GM12878 (cell line): ENCODE measurements around the gene RGS6. TPM values are rescaled to one million over a fixed set of nuclear protein-coding genes. Genes with fewer than 3 reads are reported as not detected.

Experiments used
- CHD1 ChIP-seq: IDR thresholded peaks from 2 replicates; pipeline ENCODE4 v1.6.1; 2012; ENCODE audit warnings: low read depth, low read length, improper control_type of control experiment
- CREM ChIP-seq: IDR thresholded peaks from 2 replicates; pipeline ENCODE4 v1.6.1; 2014; ENCODE audit warnings: antibody characterized with exemption, low read depth
- EED ChIP-seq: sonication (generic); IDR thresholded peaks from 2 replicates; pipeline ENCODE4 v1.6.1; 2016; ENCODE audit warnings: antibody characterized with exemption, low read depth
- FOXK2 ChIP-seq: fragments of 450-650 bp; IDR thresholded peaks from 2 replicates; pipeline ENCODE4 v1.6.1; 2017; ENCODE audit warnings: mild to moderate bottlenecking, moderate library complexity
- GATAD2B ChIP-seq: fragments of 450-650 bp; conservative IDR thresholded peaks from 2 replicates; pipeline ENCODE4 v1.6.1; 2017; ENCODE audit warnings: low read depth, mild to moderate bottlenecking, moderate library complexity
- IKZF2 ChIP-seq, 2 experiments: fragments of 450-650 bp; IDR thresholded peaks; 2 replicates each; pipeline ENCODE4 v1.6.1; 2017; ENCODE audit warnings: mild to moderate bottlenecking in 2 of 2, moderate library complexity in 2 of 2
- KDM1A ChIP-seq: fragments of 200-600 bp; sonication (generic); IDR thresholded peaks from 2 replicates; pipeline ENCODE4 v1.6.1; 2016; ENCODE audit warnings: borderline replicate concordance
- POU2F2 ChIP-seq: IDR thresholded peaks from 3 replicates; pipeline ENCODE4 v1.6.1; 2011; ENCODE audit warnings: low read depth, mild to moderate bottlenecking, low read length, borderline replicate concordance
- SIX5 ChIP-seq: IDR thresholded peaks from 2 replicates; pipeline ENCODE4 v1.6.1; 2011; ENCODE audit warnings: mild to moderate bottlenecking, low read depth, low read length, moderate library complexity; ENCODE audit not compliant: severe bottlenecking
- SREBF2 ChIP-seq: IDR thresholded peaks from 2 replicates; pipeline ENCODE4 v1.6.1; 2012; ENCODE audit warnings: mild to moderate bottlenecking, low read length
- YY1 ChIP-seq: IDR thresholded peaks from 2 replicates; pipeline ENCODE4 v1.6.1; 2011; ENCODE audit warnings: low read depth, mild to moderate bottlenecking, low read length
- ZZZ3 ChIP-seq: IDR thresholded peaks from 2 replicates; pipeline ENCODE4 v1.6.1; 2011; ENCODE audit warnings: low read depth; ENCODE audit not compliant: control insufficient read depth, insufficient read length
- polyA plus RNA-seq, 11 experiments: library from polyadenylated mRNA; depleted of rRNA in 4 of 11; unstranded in 6 of 11; stranded (reverse) in 5 of 11; fragments of >200 nt; fragmentation: Nextera tagmentation in 4 of 11; fragmentation: Illumina TruSeq in 1 of 11; extraction: Ambion mirVana in 4 of 11; extraction: Trizol in 1 of 11; gene quantifications; 1 replicate in 1 of 11; 2 replicates in 10 of 11; pipeline versions ENCODE4 v1.2.1 to v1.2.3, GENCODE V29; 2011 to 2016; ENCODE audit warnings: inconsistent platforms in 2 of 11, missing spikeins in 2 of 11, low read depth in 1 of 11
- total RNA-seq, 4 experiments: library from RNA; depleted of rRNA in 3 of 4; stranded (reverse); fragments of >200 nt in 3 of 4; fragmentation: Illumina TruSeq in 1 of 4; extraction: Trizol in 1 of 4; gene quantifications; 2 replicates each; pipeline versions ENCODE4 v1.2.1 to v1.2.3, GENCODE V29; 2013 to 2021
- TF ChIP-seq, protein P1 (sequence below): IDR thresholded peaks from 2 replicates; pipeline ENCODE4 v1.6.1; 2012; ENCODE audit warnings: mild to moderate bottlenecking, low read depth, low read length
- TF ChIP-seq, protein P2 (sequence below): fragments of 450-650 bp; IDR thresholded peaks from 2 replicates; pipeline ENCODE4 v1.6.1; 2016; ENCODE audit warnings: mild to moderate bottlenecking
- TF ChIP-seq, protein P3 (sequence below): IDR thresholded peaks from 2 replicates; pipeline ENCODE4 v1.6.1; 2011; ENCODE audit warnings: mild to moderate bottlenecking, low read depth, low read length, moderate library complexity; ENCODE audit not compliant: insufficient replicate concordance
- TF ChIP-seq, protein P4 (sequence below): fragments of 450-650 bp; IDR thresholded peaks from 2 replicates; pipeline ENCODE4 v1.6.1; 2014; ENCODE audit warnings: mild to moderate bottlenecking
- TF ChIP-seq, protein P5 (sequence below), 3 experiments: IDR thresholded peaks in 2 of 3; conservative IDR thresholded peaks in 1 of 3; 2 replicates each; pipeline ENCODE4 v1.5.1; 2011; ENCODE audit warnings: low read depth in 3 of 3, low read length in 3 of 3, mild to moderate bottlenecking in 3 of 3, control low read depth in 2 of 3, moderate library complexity in 2 of 3, inconsistent platforms in 1 of 3, mixed read lengths in 1 of 3; ENCODE audit not compliant: control insufficient read depth in 2 of 3, insufficient read depth in 1 of 3; ENCODE audit errors: extremely low read depth in 1 of 3
- TF ChIP-seq, protein P6 (sequence below): fragments of 450-650 bp; IDR thresholded peaks from 2 replicates; pipeline ENCODE4 v1.6.1; 2018; ENCODE audit warnings: borderline replicate concordance, mild to moderate bottlenecking; ENCODE audit not compliant: partially characterized antibody

RGS6 gene
- total and polyA plus RNA-seq, 10 of the 15 experiments (the other 5 are each of a cell fraction or from before 2014, with no cell fraction given) = 3.9 to 18.1 (median 12.4) TPM

DNA sequence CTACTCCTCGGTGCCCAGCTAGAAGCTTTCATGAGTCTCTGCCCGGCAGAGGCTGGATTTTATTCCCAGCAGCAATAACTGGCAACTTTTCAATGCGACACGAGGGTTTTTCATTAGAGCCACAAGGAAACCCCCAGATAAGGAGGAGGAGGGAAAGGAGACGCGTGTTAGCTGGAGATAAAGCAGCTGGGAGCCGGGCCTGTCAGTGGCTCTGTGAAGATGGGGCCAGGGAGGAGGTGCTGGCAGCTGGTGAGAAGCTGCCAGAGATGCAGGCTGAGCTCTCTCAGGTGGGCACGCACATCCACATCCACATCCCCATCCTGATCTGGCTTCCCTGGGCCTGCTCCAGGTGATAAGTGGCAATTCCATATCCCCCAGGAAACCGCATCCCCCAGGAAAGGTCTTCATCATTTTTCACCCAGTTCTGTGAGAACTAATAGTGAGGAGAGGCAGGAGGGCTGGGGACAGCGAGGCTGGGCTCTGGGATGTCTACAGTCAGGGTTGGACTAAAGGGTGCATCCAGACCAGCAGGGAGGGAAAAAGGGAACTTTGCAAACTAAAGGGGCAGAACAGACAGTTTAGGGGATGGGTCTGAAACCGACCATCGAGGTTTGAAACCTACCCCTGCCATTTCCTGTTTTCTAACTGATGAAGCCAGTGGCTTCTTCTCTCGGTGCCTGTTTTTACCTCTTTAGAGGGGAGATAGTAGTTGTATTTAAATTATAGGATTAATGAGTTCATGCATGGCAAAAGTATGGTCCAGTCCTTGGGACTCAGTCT lies 548.4 kb downstream of the RGS6 start (continued):
- TF ChIP-seq, protein P1, sequence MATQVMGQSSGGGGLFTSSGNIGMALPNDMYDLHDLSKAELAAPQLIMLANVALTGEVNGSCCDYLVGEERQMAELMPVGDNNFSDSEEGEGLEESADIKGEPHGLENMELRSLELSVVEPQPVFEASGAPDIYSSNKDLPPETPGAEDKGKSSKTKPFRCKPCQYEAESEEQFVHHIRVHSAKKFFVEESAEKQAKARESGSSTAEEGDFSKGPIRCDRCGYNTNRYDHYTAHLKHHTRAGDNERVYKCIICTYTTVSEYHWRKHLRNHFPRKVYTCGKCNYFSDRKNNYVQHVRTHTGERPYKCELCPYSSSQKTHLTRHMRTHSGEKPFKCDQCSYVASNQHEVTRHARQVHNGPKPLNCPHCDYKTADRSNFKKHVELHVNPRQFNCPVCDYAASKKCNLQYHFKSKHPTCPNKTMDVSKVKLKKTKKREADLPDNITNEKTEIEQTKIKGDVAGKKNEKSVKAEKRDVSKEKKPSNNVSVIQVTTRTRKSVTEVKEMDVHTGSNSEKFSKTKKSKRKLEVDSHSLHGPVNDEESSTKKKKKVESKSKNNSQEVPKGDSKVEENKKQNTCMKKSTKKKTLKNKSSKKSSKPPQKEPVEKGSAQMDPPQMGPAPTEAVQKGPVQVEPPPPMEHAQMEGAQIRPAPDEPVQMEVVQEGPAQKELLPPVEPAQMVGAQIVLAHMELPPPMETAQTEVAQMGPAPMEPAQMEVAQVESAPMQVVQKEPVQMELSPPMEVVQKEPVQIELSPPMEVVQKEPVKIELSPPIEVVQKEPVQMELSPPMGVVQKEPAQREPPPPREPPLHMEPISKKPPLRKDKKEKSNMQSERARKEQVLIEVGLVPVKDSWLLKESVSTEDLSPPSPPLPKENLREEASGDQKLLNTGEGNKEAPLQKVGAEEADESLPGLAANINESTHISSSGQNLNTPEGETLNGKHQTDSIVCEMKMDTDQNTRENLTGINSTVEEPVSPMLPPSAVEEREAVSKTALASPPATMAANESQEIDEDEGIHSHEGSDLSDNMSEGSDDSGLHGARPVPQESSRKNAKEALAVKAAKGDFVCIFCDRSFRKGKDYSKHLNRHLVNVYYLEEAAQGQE = no peak
- TF ChIP-seq, protein P2, sequence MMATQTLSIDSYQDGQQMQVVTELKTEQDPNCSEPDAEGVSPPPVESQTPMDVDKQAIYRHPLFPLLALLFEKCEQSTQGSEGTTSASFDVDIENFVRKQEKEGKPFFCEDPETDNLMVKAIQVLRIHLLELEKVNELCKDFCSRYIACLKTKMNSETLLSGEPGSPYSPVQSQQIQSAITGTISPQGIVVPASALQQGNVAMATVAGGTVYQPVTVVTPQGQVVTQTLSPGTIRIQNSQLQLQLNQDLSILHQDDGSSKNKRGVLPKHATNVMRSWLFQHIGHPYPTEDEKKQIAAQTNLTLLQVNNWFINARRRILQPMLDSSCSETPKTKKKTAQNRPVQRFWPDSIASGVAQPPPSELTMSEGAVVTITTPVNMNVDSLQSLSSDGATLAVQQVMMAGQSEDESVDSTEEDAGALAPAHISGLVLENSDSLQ = peak; percentile 51; the same call in 1 of the 2 replicates
- TF ChIP-seq POU2F2 = no peak
- TF ChIP-seq, protein P3, sequence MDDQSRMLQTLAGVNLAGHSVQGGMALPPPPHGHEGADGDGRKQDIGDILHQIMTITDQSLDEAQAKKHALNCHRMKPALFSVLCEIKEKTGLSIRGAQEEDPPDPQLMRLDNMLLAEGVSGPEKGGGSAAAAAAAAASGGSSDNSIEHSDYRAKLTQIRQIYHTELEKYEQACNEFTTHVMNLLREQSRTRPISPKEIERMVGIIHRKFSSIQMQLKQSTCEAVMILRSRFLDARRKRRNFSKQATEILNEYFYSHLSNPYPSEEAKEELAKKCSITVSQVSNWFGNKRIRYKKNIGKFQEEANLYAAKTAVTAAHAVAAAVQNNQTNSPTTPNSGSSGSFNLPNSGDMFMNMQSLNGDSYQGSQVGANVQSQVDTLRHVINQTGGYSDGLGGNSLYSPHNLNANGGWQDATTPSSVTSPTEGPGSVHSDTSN = peak; percentile 58
- no peak for TF ChIP-seq SREBF2
- TF ChIP-seq SIX5 = no peak
- no peak for TF ChIP-seq KDM1A
- no peak for TF ChIP-seq ZZZ3
- TF ChIP-seq, protein P4, sequence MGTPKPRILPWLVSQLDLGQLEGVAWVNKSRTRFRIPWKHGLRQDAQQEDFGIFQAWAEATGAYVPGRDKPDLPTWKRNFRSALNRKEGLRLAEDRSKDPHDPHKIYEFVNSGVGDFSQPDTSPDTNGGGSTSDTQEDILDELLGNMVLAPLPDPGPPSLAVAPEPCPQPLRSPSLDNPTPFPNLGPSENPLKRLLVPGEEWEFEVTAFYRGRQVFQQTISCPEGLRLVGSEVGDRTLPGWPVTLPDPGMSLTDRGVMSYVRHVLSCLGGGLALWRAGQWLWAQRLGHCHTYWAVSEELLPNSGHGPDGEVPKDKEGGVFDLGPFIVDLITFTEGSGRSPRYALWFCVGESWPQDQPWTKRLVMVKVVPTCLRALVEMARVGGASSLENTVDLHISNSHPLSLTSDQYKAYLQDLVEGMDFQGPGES = no peak
- TF ChIP-seq IKZF2 (IDR thresholded peaks at IDR 0.05) = peak; percentile 26 to 46; a peak in 3 of 4 replicates
- no peak for TF ChIP-seq CHD1
- no peak for TF ChIP-seq GATAD2B
- TF ChIP-seq, protein P5, sequence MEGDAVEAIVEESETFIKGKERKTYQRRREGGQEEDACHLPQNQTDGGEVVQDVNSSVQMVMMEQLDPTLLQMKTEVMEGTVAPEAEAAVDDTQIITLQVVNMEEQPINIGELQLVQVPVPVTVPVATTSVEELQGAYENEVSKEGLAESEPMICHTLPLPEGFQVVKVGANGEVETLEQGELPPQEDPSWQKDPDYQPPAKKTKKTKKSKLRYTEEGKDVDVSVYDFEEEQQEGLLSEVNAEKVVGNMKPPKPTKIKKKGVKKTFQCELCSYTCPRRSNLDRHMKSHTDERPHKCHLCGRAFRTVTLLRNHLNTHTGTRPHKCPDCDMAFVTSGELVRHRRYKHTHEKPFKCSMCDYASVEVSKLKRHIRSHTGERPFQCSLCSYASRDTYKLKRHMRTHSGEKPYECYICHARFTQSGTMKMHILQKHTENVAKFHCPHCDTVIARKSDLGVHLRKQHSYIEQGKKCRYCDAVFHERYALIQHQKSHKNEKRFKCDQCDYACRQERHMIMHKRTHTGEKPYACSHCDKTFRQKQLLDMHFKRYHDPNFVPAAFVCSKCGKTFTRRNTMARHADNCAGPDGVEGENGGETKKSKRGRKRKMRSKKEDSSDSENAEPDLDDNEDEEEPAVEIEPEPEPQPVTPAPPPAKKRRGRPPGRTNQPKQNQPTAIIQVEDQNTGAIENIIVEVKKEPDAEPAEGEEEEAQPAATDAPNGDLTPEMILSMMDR (IDR thresholded peaks at IDR 0.05 in 2 of 3, conservative IDR thresholded peaks at IDR 0.05 in 1 of 3; ENCODE audit: control insufficient read depth in 2 of 3, extremely low read depth in 1 of 3, insufficient read depth in 1 of 3, low read depth in 3 of 3, low read length in 3 of 3) = no peak
- TF ChIP-seq, protein P6, sequence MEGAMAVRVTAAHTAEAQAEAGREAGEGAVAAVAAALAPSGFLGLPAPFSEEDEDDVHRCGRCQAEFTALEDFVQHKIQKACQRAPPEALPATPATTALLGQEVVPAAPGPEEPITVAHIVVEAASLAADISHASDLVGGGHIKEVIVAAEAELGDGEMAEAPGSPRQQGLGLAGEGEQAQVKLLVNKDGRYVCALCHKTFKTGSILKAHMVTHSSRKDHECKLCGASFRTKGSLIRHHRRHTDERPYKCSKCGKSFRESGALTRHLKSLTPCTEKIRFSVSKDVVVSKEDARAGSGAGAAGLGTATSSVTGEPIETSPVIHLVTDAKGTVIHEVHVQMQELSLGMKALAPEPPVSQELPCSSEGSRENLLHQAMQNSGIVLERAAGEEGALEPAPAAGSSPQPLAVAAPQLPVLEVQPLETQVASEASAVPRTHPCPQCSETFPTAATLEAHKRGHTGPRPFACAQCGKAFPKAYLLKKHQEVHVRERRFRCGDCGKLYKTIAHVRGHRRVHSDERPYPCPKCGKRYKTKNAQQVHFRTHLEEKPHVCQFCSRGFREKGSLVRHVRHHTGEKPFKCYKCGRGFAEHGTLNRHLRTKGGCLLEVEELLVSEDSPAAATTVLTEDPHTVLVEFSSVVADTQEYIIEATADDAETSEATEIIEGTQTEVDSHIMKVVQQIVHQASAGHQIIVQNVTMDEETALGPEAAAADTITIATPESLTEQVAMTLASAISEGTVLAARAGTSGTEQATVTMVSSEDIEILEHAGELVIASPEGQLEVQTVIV = no peak
- TF ChIP-seq CREM = no peak
- no peak for TF ChIP-seq FOXK2
- peak; percentile 65; the same call in 1 of the 2 replicates for TF ChIP-seq EED
- TF ChIP-seq YY1 = 0 out of 2 replicates have a peak, but pooled peaks have one; percentile 9
